H1 (cell line): ENCODE measurements around the gene SNAP29. TPM values are rescaled to one million over a fixed set of nuclear protein-coding genes. Genes with fewer than 3 reads are reported as not detected.

Experiments used
- CHD1 ChIP-seq: IDR thresholded peaks from 2 replicates; pipeline ENCODE4 v1.6.1; 2012; ENCODE audit warnings: low read depth, low read length, improper control_type of control experiment
- POLR2A ChIP-seq, 2 experiments: IDR thresholded peaks; 1 replicate in 1 of 2; 2 replicates in 1 of 2; pipeline ENCODE4 v1.6.1; 2011; ENCODE audit warnings: low read depth in 2 of 2, low read length in 2 of 2, mild to moderate bottlenecking in 2 of 2; ENCODE audit errors: control extremely low read depth in 1 of 2
- polyA plus RNA-seq, 7 experiments: library from polyadenylated mRNA; depleted of rRNA in 3 of 7; stranded (reverse) in 5 of 7; unstranded in 2 of 7; fragments of >200 nt in 5 of 7; fragments of 200-250 nt in 2 of 7; gene quantifications; 1 replicate in 5 of 7; 2 replicates in 1 of 7; 4 replicates in 1 of 7; pipeline versions ENCODE4 v1.2.1 to v1.2.3, GENCODE V29; 2011 to 2013; ENCODE audit warnings: missing spikeins in 2 of 7, mixed read lengths in 2 of 7
- total RNA-seq: library from RNA; stranded (reverse); fragmentation: NEBNext Ultra II Directional; extraction: Animal tissue kit (Norgen Biotek cat#: 25700); gene quantifications from 2 replicates; pipeline ENCODE4 v1.2.1, GENCODE V29; 2021

The SNAP29 gene
- total and polyA plus RNA-seq, 2 of the 8 experiments (the other 6 are each of a cell fraction or from before 2014, with no cell fraction given), result 11.8 to 15.0 TPM

- TF ChIP-seq CHD1, result no peak
- TF ChIP-seq POLR2A (IDR thresholded peaks at IDR 0.05; ENCODE audit: control extremely low read depth in 1 of 2, low read depth in 2 of 2, low read length in 2 of 2), result no peak
These were observed 29.2 kb upstream of the SNAP29 start (continued) for GRCh38 chr22:20829491-20830134.
